ENCODE measurements around the gene TOX2.

DNA sequence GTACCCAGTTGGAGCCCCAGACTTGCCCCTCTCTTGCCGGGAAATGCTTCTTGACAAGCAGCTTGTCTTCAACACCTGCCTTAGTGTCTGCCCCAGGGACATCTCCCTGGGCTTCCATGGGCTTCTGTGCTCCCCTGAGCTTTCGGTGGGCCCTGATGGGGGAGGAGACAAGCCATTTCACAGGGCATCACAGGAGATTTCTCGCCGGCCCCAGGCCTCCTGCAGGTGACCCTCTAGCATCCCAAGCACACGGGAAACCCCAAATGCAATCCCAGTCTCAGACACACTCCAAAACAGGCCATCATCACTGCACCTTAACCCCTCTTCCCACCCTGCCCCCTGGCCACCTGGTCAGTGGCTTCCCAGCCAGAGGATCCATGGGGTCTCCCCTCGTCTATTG lies 197.8 kb downstream of the TOX2 start:
- TF ChIP-seq, protein P1, sequence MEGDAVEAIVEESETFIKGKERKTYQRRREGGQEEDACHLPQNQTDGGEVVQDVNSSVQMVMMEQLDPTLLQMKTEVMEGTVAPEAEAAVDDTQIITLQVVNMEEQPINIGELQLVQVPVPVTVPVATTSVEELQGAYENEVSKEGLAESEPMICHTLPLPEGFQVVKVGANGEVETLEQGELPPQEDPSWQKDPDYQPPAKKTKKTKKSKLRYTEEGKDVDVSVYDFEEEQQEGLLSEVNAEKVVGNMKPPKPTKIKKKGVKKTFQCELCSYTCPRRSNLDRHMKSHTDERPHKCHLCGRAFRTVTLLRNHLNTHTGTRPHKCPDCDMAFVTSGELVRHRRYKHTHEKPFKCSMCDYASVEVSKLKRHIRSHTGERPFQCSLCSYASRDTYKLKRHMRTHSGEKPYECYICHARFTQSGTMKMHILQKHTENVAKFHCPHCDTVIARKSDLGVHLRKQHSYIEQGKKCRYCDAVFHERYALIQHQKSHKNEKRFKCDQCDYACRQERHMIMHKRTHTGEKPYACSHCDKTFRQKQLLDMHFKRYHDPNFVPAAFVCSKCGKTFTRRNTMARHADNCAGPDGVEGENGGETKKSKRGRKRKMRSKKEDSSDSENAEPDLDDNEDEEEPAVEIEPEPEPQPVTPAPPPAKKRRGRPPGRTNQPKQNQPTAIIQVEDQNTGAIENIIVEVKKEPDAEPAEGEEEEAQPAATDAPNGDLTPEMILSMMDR (IDR thresholded peaks at IDR 0.05), result no peak
- no peak for TF ChIP-seq ZFX (IDR thresholded peaks at IDR 0.05; ENCODE audit: borderline replicate concordance)

Data from 22Rv1 (cell line).